Natural killer cell treated with Interleukin-12 subunit alpha and Interleukin-12 subunit beta and Interleukin-15 and Interleukin-18, amount 100 ng/mL, for 72 hours (primary cell): ENCODE results near the gene IGFBP6. TPM values are rescaled to one million over a fixed set of nuclear protein-coding genes. Genes with fewer than 3 reads are reported as not detected.

Experiments used
- ATAC-seq, 2 donors: fragments of 150-1000 bp; cut with Tn5 transposase in 1 of 2; sonication (Bioruptor Pico), chemical (Tn5 transposase) in 1 of 2; 2 replicates each; pipeline ENCODE4 v1.10.0; 2021
- DNase-seq: peaks from one replicate; pipeline ENCODE4 v3.0.0; 2022; ENCODE audit warnings: low spot score
- H3K27ac Mint-ChIP-seq, 2 donors: 1 replicate in 1 of 2; 2 replicates in 1 of 2; pipeline ENCODE4 v1.8.0; 2022; ENCODE audit warnings: mixed read lengths in 2 of 2, mild to moderate bottlenecking in 1 of 2, moderate library complexity in 1 of 2
- H3K27me3 Mint-ChIP-seq, 2 donors: 1 replicate in 1 of 2; 2 replicates in 1 of 2; pipeline ENCODE4 v1.8.0; 2022; ENCODE audit warnings: mixed read lengths in 2 of 2
- H3K36me3 Mint-ChIP-seq: one replicate; pipeline ENCODE4 v1.8.0; 2022; ENCODE audit warnings: mixed read lengths
- H3K4me1 Mint-ChIP-seq, 2 donors: 1 replicate in 1 of 2; 2 replicates in 1 of 2; pipeline ENCODE4 v1.8.0; 2022; ENCODE audit warnings: low read depth in 2 of 2, mixed read lengths in 2 of 2, mild to moderate bottlenecking in 1 of 2
- H3K4me3 Mint-ChIP-seq: one replicate; pipeline ENCODE4 v1.8.0; 2022; ENCODE audit warnings: mixed read lengths
- H3K9me3 Mint-ChIP-seq: 2 replicates; pipeline ENCODE4 v1.8.0; 2022; ENCODE audit warnings: mixed read lengths
- total RNA-seq, 2 donors: library from RNA; stranded (reverse); gene quantifications; one replicate each; pipeline ENCODE4 v1.2.3, GENCODE V29; 2022

The IGFBP6 gene
- total RNA-seq, 2 donors from 2014 or later = not detected

- peak; percentile 50 for DNase-seq
- Mint-ChIP-seq H3K27ac (no peak overlapping the region), H3K4me1 (peaks cover 10 to 20% of the 10 kb centered on the region in 2 donors), H3K27me3 (no peaks in the 10 kb centered on the region), H3K9me3 (no peaks in the 10 kb centered on the region), H3K36me3 (no peaks in the 10 kb centered on the region), H3K4me3 (peak overlapping the region; percentile 51)
- no peak for ATAC-seq
Observed at GRCh38 chr12:53055471-53056266, 41.8 kb upstream of the IGFBP6 start.

GRCh38 chr12:53056296-53056695, 41.2 kb upstream of the IGFBP6 start:
- ATAC-seq (no peak), DNase-seq (no peak)
- no peaks in the 10 kb centered on the region for H3K27me3 Mint-ChIP-seq
- H3K4me1 Mint-ChIP-seq = peaks cover 10 to 20% of the 10 kb centered on the region in 2 donors
- no peaks in the 10 kb centered on the region for H3K9me3 Mint-ChIP-seq
- no peak overlapping the region for H3K4me3 Mint-ChIP-seq
- no peak overlapping the region for H3K27ac Mint-ChIP-seq
- no peaks in the 10 kb centered on the region for H3K36me3 Mint-ChIP-seq

GRCh38 chr12:53056901-53057300, 40.6 kb upstream of the IGFBP6 start:
- no peak overlapping the region for H3K4me3 Mint-ChIP-seq
- H3K36me3 Mint-ChIP-seq = no peaks in the 10 kb centered on the region
- H3K27ac Mint-ChIP-seq = no peak overlapping the region

GRCh38 chr12:53057816-53058500, 39.5 kb upstream of the IGFBP6 start:
- H3K4me3 Mint-ChIP-seq = no peak overlapping the region
- no peak for DNase-seq
- no peaks in the 10 kb centered on the region for H3K27me3 Mint-ChIP-seq
- no peak overlapping the region for H3K27ac Mint-ChIP-seq
- no peaks in the 10 kb centered on the region for H3K36me3 Mint-ChIP-seq
- no peak for ATAC-seq
- H3K9me3 Mint-ChIP-seq = no peaks in the 10 kb centered on the region
- H3K4me1 Mint-ChIP-seq = peaks cover 10 to 20% of the 10 kb centered on the region in 2 donors

More at GRCh38 chr12:53056901-53057300, 40.6 kb upstream of the IGFBP6 start:
- Mint-ChIP-seq H3K27me3 (no peaks in the 10 kb centered on the region), H3K9me3 (no peaks in the 10 kb centered on the region), H3K4me1 (peaks cover 10 to 20% of the 10 kb centered on the region in 2 donors)
- DNase-seq (no peak), ATAC-seq (no peak)

GRCh38 chr12:53058674-53059433, 38.6 kb upstream of the IGFBP6 start:
- H3K4me1 Mint-ChIP-seq = peaks cover 10 to 19% of the 10 kb centered on the region in 2 donors
- ATAC-seq = no peak
- no peaks in the 10 kb centered on the region for H3K27me3 Mint-ChIP-seq
- no peaks in the 10 kb centered on the region for H3K36me3 Mint-ChIP-seq
- DNase-seq = no peak
- no peaks in the 10 kb centered on the region for H3K9me3 Mint-ChIP-seq
- no peak overlapping the region for H3K4me3 Mint-ChIP-seq
- no peak overlapping the region for H3K27ac Mint-ChIP-seq

- Mint-ChIP-seq H3K4me3 (no peak overlapping the region), H3K27ac (no peak overlapping the region), H3K27me3 (no peaks in the 10 kb centered on the region), H3K9me3 (no peaks in the 10 kb centered on the region), H3K4me1 (peaks cover 5 to 14% of the 10 kb centered on the region in 2 donors), H3K36me3 (no peaks in the 10 kb centered on the region)
- DNase-seq (no peak), ATAC-seq (no peak)
Observed at GRCh38 chr12:53059434-53060063, 37.9 kb upstream of the IGFBP6 start.

GRCh38 chr12:53060064-53060720, 37.3 kb upstream of the IGFBP6 start:
- peaks cover 5 to 12% of the 10 kb centered on the region in 2 donors for H3K4me1 Mint-ChIP-seq
- no peaks in the 10 kb centered on the region for H3K27me3 Mint-ChIP-seq
- no peaks in the 10 kb centered on the region for H3K36me3 Mint-ChIP-seq
- H3K4me3 Mint-ChIP-seq = no peak overlapping the region
- no peaks in the 10 kb centered on the region for H3K9me3 Mint-ChIP-seq
- DNase-seq = no peak
- no peak for ATAC-seq
- H3K27ac Mint-ChIP-seq = no peak overlapping the region

GRCh38 chr12:53060721-53061276, 36.7 kb upstream of the IGFBP6 start:
- no peaks in the 10 kb centered on the region for H3K9me3 Mint-ChIP-seq
- H3K27me3 Mint-ChIP-seq = no peaks in the 10 kb centered on the region
- H3K36me3 Mint-ChIP-seq = no peaks in the 10 kb centered on the region
- no peak overlapping the region for H3K27ac Mint-ChIP-seq
- H3K4me3 Mint-ChIP-seq = no peak overlapping the region
- peaks cover under 1 to 7% of the 10 kb centered on the region in 2 donors for H3K4me1 Mint-ChIP-seq
- ATAC-seq = no peak
- DNase-seq = no peak

- Mint-ChIP-seq H3K4me1 (peaks cover 6 to 10% of the 10 kb centered on the region in 2 donors), H3K27ac (no peak overlapping the region), H3K36me3 (no peaks in the 10 kb centered on the region), H3K27me3 (no peaks in the 10 kb centered on the region), H3K4me3 (no peak overlapping the region), H3K9me3 (no peaks in the 10 kb centered on the region)
- ATAC-seq (no peak), DNase-seq (no peak)
Observed at GRCh38 chr12:53061404-53062010, 36.0 kb upstream of the IGFBP6 start.

- Mint-ChIP-seq H3K27ac (no peak overlapping the region), H3K27me3 (no peaks in the 10 kb centered on the region), H3K4me3 (no peak overlapping the region), H3K9me3 (no peaks in the 10 kb centered on the region), H3K4me1 (peaks cover 6 to 8% of the 10 kb centered on the region in 2 donors), H3K36me3 (no peaks in the 10 kb centered on the region)
- DNase-seq (peak; percentile 32), ATAC-seq (no peak)
Observed at GRCh38 chr12:53062011-53062961, 35.2 kb upstream of the IGFBP6 start.

- DNase-seq = no peak
- Mint-ChIP-seq H3K4me3 (no peak overlapping the region), H3K4me1 (peaks cover 6 to 8% of the 10 kb centered on the region in 2 donors), H3K27me3 (no peaks in the 10 kb centered on the region), H3K9me3 (no peaks in the 10 kb centered on the region), H3K36me3 (no peaks in the 10 kb centered on the region), H3K27ac (no peak overlapping the region)
- no peak for ATAC-seq
Observed at GRCh38 chr12:53062977-53063707, 34.3 kb upstream of the IGFBP6 start.
